Bronchial epithelial cell (primary cell): Measurements from ENCODE around the gene TMC3. TPM values are rescaled to one million over a fixed set of nuclear protein-coding genes. Genes with fewer than 3 reads are reported as not detected.

Source experiments
- DNase-seq: peaks from one replicate; pipeline ENCODE4 v3.0.0-alpha.2; 2010; ENCODE audit warnings: low read depth
- FAIRE-seq: peaks from 2 replicates; lab custom pipeline; 2011; peaks lifted over from hg19 to GRCh38; lab: Jason Lieb, UNC
- H3K27me3 ChIP-seq: 2 replicates; pipeline ENCODE4 v1.5.1; 2011; ENCODE audit warnings: low read length; ENCODE audit not compliant: control insufficient read depth, insufficient read depth
- H3K36me3 ChIP-seq: 2 replicates; pipeline ENCODE4 v1.5.1; 2011; ENCODE audit warnings: low read length; ENCODE audit not compliant: control insufficient read depth, insufficient read depth
- H3K4me3 ChIP-seq: 2 replicates; pipeline ENCODE4 v1.5.1; 2011; ENCODE audit warnings: mild to moderate bottlenecking, low read depth, low read length, control low read depth
- total RNA-seq: library from RNA; depleted of rRNA; stranded (reverse); fragments of >200 nt; gene quantifications from 2 replicates; pipeline ENCODE4 v1.2.1, GENCODE V29; 2014
- TF ChIP-seq, protein P1 (sequence below): IDR thresholded peaks from 2 replicates; pipeline ENCODE4 v1.5.1; 2011; ENCODE audit warnings: mild to moderate bottlenecking, moderate library complexity, low read length, control low read depth, inconsistent platforms; ENCODE audit not compliant: insufficient read depth, severe bottlenecking

Gene TMC3
- total RNA-seq, 1 donor from 2014 or later: not detected

DNA sequence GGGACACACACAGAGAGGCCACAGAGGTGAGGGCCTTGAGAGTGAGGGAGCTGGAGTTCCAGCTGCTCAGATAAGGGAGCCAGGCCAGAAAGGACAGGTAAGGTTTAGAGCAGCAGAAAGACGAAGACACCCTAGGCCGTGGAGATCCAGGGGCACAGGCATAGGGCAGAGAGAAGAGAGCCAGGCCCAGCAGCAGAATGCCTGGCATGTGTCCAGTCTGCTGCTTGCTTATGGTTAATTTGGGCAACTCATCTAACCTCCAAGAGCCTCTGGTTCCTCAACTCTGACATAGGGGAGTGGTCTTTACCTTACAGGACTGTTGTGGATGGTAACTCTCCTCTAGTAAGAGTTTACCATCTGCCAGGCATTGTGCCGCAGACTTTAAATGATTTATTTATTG lies 86.0 kb downstream of the TMC3 start:
- DNase-seq: no peak
- FAIRE-seq: no peak
- TF ChIP-seq, protein P1, sequence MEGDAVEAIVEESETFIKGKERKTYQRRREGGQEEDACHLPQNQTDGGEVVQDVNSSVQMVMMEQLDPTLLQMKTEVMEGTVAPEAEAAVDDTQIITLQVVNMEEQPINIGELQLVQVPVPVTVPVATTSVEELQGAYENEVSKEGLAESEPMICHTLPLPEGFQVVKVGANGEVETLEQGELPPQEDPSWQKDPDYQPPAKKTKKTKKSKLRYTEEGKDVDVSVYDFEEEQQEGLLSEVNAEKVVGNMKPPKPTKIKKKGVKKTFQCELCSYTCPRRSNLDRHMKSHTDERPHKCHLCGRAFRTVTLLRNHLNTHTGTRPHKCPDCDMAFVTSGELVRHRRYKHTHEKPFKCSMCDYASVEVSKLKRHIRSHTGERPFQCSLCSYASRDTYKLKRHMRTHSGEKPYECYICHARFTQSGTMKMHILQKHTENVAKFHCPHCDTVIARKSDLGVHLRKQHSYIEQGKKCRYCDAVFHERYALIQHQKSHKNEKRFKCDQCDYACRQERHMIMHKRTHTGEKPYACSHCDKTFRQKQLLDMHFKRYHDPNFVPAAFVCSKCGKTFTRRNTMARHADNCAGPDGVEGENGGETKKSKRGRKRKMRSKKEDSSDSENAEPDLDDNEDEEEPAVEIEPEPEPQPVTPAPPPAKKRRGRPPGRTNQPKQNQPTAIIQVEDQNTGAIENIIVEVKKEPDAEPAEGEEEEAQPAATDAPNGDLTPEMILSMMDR: no peak

DNA sequence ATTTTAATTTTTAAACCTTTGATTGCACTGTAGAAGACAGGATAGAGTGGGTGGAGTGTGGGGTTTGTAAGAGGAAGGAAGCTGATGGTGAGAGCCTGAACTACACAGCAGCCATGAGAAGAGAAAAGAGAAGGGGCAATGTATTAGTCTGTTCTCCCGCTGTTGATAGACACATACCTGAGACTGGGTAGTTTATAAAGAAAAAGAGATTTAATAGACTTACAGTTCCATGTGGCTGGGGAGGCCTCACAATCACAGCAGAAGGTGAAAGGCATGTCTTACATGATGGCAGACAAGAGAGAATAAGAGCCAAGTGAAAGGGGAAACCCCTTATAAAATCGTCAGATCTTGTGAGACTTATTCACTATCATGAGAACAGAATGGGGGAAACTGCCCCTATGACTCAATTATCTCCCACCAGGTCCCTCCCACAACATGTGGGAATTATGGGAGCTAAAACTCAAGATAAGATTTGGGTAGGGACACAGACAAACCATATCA lies 87.3 kb downstream of the TMC3 start:
- TF ChIP-seq, protein P1: no peak

More for the DNA sequence above, 86.0 kb downstream of the TMC3 start:
- Histone ChIP-seq H3K27me3 (no peaks in the 10 kb centered on the region), H3K4me3 (no peak overlapping the region), H3K36me3 (no peaks in the 10 kb centered on the region)

GRCh38 chr15:81285461-81285860 lies 88.6 kb downstream of the TMC3 start:
- Histone ChIP-seq H3K27me3 (no peaks in the 10 kb centered on the region), H3K4me3 (no peak overlapping the region), H3K36me3 (no peaks in the 10 kb centered on the region)
- DNase-seq (no peak), FAIRE-seq (no peak)
- TF ChIP-seq, protein P1: no peak

More for the DNA sequence above, 87.3 kb downstream of the TMC3 start:
- H3K4me3 ChIP-seq: no peak overlapping the region
- no peaks in the 10 kb centered on the region for H3K27me3 ChIP-seq
- DNase-seq: no peak
- no peak for FAIRE-seq
- H3K36me3 ChIP-seq: no peaks in the 10 kb centered on the region

DNA sequence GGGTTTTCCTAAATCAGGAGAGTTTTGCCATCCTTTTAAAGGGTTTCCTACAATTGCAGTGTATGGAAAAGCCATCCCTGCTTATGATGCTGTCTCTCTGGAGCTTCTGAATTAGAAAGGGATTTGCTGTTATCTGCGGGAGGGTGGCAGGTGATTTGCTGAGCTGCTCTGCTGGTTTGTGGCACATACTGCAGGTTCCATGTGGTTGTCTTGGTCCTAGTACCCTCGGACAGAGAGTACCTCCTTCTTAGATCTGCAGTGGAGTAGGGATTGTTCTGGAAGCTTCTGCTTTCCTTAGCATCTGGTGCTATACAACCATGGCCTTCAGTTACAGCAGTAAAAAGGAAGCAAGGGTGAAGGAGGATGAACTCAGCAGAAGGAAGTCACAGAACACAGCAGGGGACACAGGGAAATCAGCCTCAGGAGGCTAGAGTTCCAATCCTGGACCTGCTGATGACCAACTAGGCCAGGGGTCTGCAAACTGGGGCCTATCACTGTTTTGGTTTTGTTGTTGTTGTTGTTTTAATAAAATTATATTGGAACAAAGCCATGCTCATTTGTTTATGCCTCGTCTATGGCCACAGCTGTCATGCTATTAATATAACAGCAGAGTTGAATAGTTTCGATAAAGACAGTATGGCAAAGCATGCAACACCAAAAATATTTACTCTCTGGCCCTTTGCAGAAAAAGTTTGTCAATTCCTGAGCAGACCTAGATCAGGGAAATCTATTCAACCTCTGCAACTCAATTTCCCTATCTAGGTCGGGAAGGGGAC lies 89.6 kb downstream of the TMC3 start:
- Histone ChIP-seq H3K4me3 (no peak overlapping the region), H3K27me3 (no peaks in the 10 kb centered on the region), H3K36me3 (no peaks in the 10 kb centered on the region)
- DNase-seq (no peak), FAIRE-seq (no peak)
- TF ChIP-seq, protein P1: no peak

DNA sequence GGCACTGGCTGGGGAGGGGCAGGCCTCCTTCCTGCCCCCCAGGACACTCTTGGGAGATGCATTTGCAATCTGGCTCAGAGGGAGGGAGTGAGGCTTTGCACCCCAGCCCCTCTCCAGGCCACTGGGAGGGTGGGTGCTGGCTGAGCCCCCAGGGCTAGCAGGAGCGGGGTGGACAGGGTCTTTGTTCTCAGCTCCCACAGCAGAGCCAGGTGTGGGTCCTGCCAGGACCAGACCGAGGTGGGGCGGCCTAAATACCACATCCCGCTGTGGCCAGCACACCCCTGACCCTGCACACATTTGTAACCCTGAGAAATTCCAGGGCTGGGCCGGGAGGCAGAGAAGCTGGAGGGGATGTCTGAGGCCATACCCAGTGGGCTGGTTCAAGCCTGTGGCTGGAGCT lies 91.1 kb downstream of the TMC3 start:
- TF ChIP-seq, protein P1: no peak
- FAIRE-seq (no peak), DNase-seq (no peak)
- H3K27me3 ChIP-seq: no peaks in the 10 kb centered on the region
- no peaks in the 10 kb centered on the region for H3K36me3 ChIP-seq
- H3K4me3 ChIP-seq: no peak overlapping the region
